Omental fat pad (tissue), 4 donors: ENCODE measurements around the gene NUDT2. TPM values are rescaled to one million over a fixed set of nuclear protein-coding genes. Genes with fewer than 3 reads are reported as not detected.

Experiments
- ATAC-seq: fragments of 150-250 bp; one replicate; pipeline ENCODE4 v1.9.1; 2016; ENCODE audit warnings: mild to moderate bottlenecking, moderate library complexity; ENCODE audit not compliant: low FRiP score
- DNase-seq: peaks from one replicate; pipeline ENCODE4 v3.0.0-alpha.2; 2019; ENCODE audit warnings: low spot score
- total RNA-seq, 4 donors: library from RNA; depleted of rRNA; stranded (reverse); fragments of >200 nt; gene quantifications; one replicate each; pipeline ENCODE4 v1.1.0, GENCODE V29; 2016
- TF ChIP-seq, protein P1 (sequence below), 3 donors: fragments of 450-650 bp; IDR thresholded peaks; one replicate each; pipeline ENCODE4 v1.5.1; 2016 to 2017; ENCODE audit warnings: antibody characterized with exemption in 3 of 3, mild to moderate bottlenecking in 3 of 3, moderate library complexity in 2 of 3

Gene NUDT2
- total RNA-seq, 4 donors from 2014 or later: 6.6 to 30.4 (median 19.1) TPM

DNA sequence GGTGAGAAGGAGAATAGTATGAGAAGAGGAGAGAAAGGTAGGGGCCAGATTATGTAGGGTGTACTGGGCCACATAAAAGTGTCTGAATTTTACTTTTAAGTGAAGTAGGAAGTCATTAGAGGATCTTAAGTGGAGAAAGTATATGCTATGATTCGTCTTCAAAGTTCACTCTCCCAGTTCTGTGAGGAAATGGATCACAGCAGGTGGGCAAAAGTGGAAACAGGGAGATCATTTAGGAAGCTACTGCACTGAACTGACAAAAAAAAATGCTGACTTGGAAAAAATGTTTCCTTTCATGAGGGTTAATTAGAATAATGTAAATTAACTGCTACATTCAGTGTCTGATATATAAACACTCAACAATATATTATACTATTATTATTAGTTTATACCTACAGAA is 2.7 kb upstream of the NUDT2 start:
- ATAC-seq: no peak
- TF ChIP-seq, protein P1, sequence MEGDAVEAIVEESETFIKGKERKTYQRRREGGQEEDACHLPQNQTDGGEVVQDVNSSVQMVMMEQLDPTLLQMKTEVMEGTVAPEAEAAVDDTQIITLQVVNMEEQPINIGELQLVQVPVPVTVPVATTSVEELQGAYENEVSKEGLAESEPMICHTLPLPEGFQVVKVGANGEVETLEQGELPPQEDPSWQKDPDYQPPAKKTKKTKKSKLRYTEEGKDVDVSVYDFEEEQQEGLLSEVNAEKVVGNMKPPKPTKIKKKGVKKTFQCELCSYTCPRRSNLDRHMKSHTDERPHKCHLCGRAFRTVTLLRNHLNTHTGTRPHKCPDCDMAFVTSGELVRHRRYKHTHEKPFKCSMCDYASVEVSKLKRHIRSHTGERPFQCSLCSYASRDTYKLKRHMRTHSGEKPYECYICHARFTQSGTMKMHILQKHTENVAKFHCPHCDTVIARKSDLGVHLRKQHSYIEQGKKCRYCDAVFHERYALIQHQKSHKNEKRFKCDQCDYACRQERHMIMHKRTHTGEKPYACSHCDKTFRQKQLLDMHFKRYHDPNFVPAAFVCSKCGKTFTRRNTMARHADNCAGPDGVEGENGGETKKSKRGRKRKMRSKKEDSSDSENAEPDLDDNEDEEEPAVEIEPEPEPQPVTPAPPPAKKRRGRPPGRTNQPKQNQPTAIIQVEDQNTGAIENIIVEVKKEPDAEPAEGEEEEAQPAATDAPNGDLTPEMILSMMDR (IDR thresholded peaks at IDR 0.05): no peak
- no peak for DNase-seq

DNA sequence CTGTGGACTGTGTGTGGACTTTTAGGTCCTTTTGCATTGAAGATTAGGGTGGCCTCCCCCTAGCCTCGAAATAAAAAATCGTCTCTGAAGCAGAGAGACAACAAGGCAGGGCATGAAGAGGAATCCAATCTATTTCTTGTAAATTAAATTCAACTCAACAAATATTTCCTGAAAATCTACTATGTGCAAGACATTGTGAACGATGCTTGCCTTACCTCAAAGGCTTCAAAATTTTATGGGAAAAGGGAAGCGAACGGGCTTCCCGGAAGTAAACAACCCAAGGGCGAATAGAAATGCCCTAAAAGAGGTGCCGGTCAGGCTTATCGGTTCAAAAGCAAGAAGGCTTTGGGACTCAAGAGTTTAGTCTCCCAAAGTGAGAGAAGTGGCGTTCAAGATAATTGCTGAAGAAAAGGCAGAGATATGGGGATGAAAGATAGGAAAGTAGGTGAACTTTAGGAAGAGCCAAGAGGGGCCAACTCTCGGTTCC is 826 bp upstream of the NUDT2 start:
- DNase-seq (no peak), ATAC-seq (no peak)
- TF ChIP-seq, protein P1 (IDR thresholded peaks at IDR 0.05): no peak

DNA sequence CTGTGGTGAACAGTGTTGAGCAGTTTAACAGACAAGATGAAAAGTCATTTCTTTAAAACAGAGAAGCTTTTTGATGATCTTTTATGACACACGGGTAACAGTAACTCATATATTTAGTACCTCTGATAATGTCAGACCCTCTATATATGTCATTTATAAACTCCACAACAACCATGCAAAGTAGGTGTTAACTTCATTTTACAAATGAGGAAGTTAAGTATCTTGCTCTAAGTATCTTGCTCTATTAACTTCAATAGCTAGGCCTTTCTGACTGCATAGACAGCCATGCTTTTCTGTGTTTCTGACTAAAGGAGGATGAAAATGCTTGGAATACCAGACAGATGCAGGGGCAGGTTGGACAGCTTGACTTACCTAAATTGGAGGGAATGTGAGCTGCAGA is 1.8 kb downstream of the NUDT2 start:
- DNase-seq: no peak
- no peak for ATAC-seq
- TF ChIP-seq, protein P1 (IDR thresholded peaks at IDR 0.05): no peak

DNA sequence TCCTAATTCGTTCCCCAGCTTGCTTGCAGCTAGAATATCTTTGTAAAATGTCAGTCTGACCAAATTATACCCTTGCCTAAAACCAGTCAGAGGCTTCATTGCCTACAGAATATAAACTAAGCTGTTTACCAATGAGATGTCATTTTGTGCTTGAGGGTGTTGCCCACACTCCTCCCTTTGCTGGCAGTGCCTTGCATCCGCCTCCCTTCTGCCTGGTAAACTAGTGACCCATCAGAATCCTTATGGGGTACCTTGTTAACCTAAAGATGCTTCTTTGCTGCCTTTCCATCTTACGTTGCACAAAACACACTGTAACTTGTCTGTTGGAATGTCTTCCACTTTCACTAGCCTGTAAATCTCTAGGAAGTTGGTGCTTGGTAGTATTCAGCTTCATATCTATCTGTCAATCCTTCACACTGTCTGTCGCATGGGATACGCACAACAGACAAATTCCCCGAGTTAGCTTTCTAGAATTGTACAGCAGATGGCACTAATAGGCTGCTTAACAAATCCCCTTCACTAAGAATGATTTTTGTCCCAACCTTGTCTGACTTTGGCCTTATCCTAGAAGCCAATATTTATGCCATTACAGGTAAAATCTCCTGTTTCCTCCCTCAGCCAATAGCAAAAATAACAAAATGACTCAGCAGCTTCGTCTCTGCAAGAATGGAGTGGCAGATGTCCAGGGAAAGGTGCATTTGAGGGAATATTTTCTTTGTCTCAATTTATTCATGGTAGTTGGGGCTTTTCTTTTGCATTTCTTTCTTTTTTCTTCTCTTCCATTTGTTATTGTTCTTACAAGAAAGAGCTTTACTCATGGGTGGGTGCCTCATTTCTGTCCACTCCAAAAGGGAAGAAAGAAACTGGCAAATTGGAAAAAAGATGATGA is 3.0 kb downstream of the NUDT2 start:
- no peak for ATAC-seq
- DNase-seq: no peak
- TF ChIP-seq, protein P1 (IDR thresholded peaks at IDR 0.05): no peak

DNA sequence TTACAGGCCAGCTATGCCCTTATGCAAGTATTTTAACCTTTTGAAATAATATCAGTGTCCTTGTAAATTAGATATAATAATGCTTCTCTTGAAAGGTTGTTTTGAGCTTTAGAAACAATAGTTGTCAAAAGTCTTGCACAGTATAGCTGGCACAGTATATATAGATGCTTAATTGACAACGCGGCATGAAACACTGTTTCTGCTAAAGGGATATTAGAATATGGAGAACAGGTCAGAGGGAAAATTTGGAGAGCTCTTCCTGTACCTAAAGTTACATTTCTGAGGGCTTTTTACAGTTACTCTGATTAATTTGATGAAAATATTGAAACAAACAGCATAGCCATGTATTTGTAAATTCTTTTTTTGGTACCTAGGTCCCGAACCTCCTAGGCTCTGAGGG is 4.5 kb downstream of the NUDT2 start:
- DNase-seq: no peak
- ATAC-seq: no peak
- TF ChIP-seq, protein P1 (IDR thresholded peaks at IDR 0.05): no peak

DNA sequence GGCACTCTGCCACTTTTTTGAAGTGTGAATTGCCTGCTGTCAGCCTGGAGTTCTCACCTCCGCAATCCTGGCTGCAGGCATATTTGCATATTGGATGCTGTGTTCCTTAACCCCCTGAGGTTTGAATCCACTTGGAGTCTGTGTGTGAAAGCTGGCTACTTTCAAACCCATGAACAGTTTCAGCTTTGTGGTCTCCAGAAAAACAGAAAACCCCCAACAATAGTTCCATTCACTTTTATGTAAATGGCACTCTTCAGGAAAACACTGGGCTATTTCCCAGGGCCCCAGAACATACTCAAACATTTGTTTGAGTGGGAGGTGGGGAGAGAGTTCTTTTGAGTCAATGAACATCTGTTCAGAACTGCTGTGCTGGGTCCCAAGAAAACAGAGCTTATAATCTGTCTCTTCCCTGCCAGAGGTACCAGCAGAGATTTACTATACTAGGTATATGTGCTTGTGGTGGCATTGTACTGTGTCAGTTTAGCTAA is 5.0 kb downstream of the NUDT2 start:
- DNase-seq: no peak
- no peak for ATAC-seq
- TF ChIP-seq, protein P1 (IDR thresholded peaks at IDR 0.05): no peak

- no peak for ATAC-seq
- TF ChIP-seq, protein P1 (IDR thresholded peaks at IDR 0.05): no peak
- no peak for DNase-seq
Observed at GRCh38 chr9:34334916-34335315, 5.5 kb downstream of the NUDT2 start.
